Measurements from ENCODE around the gene CENPT.
"Not testable (repeated sequence)": the region's sequence is repeated elsewhere in the genome, so short reads cannot be mapped to it uniquely, and the experiment has no call there.

Gene CENPT

DNA sequence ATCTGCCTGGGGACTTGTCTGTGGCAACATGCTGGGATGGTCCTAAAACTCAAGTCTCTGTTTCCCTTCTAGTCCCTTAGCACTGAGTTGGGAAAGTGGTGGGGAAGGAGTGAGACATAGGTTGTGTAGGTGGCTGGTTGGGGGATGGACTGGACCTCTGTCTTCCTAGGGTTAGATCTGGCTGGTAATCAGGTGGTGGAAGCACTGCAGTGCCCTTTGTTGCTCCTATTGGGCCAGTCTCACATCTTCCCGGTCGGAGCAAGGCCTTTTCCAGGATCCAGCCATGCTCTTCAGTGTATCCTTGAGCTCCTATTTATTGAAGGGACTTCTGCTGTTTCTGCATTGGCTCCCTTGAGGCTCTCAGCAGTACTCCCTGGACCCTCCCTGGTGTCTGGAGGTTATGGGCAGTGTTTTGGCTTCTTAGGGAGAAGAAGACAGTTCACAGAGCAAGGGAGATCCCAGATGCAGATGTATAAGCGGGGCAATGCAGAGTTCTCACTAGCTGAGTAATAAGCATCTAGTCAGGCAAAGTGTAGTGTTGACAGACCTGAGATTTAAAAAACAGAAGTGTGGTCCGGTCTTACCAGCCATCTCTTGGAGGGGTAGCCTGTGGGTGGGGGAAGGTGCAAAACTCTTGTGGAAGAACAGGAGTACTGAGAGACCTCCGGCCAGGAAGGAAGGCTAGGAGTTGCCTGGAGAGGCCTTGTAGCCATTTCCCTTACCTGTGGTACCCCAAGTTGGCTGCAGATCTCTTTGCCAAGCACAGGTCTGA, 2.0 kb downstream of the CENPT start:
- DNase-seq, result no peak

DNA sequence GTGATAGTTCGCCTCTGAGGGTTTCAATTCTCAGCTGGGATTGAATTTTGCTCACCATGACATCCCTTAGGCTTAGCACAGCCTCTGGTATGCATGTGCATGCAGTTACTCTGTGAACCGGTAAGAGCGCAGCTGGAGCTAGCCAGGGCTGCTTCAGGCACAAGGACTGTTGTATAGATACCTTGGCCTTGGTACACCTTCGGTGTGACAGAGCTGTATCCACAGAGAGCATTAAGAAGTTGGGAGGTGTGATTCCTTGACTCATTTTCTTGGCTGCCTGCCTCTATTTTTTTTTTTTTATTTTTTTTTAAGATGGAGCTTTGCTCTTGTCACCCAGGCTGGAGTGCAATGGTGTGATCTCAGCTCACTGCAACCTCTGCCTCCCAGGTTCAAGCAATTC, 3.0 kb downstream of the CENPT start:
- no peak for DNase-seq

DNA sequence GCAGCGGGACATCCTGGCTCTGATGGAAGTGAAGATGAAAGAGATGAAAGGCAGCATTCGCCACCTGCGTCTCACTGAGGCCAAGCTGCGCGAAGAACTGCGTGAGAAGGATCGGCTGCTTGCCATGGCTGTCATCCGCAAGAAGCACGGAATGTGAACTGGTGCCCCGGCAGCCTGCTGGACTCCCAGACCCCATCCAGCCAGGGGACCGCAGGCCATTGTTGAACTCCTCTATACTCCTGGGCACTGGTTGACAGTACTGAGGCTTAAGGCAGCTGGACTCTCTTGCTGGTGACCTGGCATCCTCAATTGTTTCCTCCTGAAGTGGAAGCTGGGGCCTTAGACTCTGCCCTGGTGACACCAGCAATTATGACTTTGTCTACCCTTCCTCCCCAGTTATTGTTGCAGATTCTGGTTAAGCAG, 4.1 kb downstream of the CENPT start:
- DNase-seq, result no peak

DNA sequence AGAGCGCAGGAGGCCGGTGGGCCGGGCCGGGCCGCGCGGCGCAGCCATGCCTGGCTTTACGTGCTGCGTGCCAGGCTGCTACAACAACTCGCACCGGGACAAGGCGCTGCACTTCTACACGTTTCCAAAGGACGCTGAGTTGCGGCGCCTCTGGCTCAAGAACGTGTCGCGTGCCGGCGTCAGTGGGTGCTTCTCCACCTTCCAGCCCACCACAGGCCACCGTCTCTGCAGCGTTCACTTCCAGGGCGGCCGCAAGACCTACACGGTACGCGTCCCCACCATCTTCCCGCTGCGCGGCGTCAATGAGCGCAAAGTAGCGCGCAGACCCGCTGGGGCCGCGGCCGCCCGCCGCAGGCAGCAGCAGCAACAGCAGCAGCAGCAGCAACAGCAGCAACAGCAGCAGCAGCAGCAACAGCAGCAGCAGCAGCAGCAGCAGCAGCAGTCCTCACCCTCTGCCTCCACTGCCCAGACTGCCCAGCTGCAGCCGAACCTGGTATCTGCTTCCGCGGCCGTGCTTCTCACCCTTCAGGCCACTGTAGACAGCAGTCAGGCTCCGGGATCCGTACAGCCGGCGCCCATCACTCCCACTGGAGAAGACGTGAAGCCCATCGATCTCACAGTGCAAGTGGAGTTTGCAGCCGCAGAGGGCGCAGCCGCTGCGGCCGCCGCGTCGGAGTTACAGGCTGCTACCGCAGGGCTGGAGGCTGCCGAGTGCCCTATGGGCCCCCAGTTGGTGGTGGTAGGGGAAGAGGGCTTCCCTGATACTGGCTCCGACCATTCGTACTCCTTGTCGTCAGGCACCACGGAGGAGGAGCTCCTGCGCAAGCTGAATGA, 4.8 kb downstream of the CENPT start:
- peak; percentile 41 for DNase-seq

DNA sequence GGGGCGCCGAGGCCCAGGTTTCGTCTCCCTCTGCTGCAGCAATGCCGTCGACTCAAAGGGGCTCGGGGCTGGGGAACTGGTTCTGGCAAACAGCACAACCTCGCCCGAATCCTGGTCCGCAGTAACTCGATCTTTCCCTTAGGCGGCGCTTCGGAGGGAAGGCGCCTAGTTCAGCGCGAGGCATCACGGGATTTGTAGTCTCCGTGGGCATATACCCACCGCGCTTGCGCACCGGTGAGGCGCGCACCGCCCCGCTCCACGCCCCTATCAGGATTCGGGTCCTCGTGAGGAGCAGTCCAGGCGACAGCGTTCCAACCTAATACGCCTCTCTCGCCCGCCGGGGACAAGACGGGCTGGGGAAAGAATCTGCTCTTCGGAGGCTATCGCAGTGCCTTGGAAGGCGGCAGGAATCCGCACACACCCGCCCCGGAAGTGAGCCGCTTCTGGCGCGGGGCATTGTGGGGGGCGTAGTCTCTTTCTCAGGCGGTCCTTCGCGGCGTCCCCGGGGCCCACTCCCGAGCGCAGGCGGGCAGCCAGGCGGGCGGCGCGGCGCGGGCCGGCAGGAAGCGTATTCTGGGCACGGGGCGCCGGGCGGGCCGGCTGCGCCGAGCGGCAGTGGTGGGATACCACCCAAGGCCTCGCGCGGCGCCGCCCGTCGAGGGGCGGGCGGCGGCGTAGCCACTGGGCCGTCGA, 5.5 kb downstream of the CENPT start, which contains the start of gene THAP11:
Gene THAP11, plus strand, starts transcription at position 505 of the 693 bp plus-strand sequence. CDS start 235 bp downstream, outside the sequence.
- peak; percentile 95 for DNase-seq

DNA sequence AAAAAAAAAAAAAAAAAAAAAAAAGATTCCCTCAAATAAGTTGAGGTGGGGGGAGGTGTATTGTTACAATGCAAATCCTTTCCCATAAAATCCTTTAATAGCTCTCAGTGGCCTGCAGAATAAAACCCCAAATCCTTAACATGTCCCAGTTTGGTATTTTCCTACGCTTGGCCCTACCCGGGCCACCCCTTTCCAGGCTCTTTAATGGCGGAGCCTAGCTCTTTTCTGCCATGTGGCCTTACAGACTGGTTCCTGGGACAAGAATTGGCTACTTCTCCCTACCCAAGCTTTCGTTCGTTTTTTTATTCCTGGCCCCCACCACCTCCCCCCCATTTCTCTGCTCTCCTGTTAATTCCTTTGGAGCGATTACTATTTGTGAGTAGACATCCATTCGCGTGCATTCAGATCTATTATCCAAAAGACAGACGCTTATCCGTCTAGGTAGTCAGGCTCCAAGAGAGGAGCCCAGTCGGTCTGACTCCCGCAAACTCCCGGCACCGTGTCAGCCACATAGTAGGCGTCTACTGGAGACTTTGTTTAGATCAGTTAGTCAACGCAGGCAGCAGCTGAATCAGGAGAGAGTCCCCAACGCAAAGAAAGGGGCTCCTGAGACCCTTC, 6.2 kb downstream of the CENPT start:
- DNase-seq, result no peak

DNA sequence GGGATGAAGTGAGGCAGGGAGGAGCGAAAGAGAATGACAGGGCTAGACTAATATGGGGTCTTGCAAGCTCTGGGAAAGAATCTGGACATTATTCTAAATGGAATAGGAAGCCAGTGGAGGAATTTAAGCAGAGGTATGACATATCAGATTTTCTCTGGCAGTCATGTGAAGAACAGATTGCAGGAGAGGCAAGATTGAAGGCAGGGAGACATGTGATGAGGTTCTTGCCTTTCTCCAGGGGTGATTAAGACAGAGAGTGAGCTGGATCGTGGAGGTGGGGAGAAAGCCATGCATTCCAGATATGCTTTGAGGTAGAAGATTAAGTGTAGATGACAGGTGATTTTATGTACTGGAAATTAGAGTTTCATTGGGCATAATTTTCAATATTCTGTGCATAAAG, 9.7 kb downstream of the CENPT start:
- DNase-seq, result no peak

DNA sequence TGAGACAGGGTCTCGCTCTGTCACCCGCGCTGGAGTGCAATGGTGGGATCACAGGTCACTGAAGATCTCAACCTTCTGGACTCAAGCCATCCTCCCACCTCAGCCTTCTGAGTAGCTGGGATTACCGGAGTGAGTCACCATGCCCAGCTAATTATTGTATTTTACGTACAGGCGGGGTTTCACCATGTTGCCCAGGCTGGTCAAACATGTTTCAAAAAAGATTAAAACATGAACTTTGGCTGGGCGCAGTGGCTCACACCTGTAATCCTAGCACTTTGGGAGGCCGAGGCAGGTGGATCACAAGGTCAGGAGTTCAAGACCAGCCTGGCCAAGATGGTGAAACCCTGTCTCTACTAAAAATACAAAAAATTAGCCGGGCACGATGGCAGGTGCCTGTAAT, 10.3 kb downstream of the CENPT start:
- not testable (repeated sequence) for DNase-seq

DNA sequence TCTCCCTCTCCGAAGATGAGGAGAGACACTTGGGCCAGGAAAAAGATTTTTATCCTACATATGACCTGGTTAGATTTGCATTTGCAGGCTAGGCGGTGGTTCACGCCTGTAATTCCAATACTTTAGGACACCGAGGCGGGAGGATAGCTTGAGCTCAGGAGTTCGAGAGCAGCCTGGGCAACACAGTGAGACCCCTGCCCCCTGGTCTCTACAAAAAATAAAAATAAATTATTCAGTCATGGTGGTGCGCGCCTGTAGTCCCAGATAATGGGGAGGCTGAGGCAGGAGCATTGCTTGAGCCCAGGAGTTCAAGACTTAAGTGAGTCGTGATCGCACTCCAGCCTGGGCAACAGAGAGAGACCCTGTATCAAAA, 13.3 kb downstream of the CENPT start:
- no peak for DNase-seq

DNA sequence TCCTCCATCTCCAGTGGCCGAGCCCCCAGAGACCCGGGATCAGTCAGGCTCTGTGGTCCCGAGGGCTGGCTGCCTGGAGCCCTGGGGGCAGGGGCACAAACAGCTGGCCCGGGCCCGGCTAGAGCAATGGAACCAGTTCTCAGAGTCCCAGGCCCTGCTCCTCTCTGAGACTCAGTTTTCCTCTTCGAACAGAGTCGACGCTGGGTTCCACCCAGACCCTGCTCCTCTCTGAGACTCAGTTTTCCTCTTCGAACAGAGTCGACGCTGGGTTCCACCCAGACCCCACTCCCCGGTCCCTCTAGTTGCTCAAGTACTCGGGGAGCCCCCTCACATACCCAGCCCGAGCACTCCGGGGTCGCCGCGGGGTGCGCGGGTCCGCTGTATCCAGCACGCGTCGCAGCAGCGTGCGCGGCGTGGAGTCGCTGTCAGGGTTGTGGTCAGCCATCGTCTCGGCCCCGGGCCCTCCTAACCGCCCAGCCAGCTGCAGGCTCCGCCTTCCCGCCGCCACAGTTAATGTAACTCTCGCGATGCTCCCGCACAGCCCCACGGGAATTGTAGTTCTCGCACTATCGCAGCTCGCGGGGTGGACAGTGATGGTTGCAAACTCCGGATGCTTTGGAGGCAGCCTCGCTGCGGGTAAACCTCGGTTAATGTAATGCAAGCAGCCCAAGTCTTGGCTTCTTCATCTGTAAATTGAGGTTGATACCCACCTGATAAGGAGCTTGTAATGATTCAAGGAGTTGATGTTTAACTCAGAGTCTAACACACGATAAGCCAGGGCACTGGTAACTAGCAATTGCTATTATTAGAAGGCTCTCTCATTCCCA, 13.9 kb downstream of the CENPT start:
- peak; percentile 88 for DNase-seq

DNA sequence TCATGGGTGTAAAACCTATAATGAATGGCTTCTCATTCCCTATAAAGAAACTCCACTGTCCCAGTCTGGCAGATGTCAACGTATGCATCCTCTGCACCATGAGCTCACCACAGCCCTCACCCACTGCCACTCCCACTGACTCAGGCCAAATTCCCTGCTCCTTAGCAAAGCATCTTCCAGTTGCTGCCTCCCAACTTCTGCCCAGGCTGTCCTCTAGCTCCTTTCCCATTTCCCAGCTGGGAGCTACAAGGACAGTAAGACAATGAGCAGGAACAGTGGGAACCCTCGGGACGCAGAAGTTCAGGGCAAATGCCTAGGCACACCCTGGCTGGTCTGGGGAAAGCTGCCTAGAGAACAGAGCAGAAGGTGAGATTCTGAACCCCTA, 14.5 kb downstream of the CENPT start:
- DNase-seq, result no peak

DNA sequence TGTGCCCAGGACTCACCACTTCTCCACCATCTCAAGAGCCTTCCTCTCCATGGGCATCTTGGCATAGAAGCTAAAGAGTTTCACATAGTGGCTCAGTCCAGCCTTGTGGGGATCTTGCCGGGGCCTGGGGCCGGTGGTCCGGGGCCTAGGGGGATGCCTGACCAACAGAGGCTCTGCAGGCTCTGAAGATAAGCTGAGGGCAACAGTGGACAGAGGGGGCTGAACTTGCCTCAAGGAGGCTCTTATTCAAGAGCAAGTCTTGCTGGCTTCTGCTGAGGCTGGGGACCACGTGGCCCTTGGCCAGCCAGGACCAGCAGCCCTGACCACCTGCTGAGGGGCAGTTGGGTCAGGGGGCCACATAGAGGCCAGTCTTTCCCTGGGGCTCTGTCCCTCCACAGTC, 18.8 kb downstream of the CENPT start:
- DNase-seq, result no peak

DNA sequence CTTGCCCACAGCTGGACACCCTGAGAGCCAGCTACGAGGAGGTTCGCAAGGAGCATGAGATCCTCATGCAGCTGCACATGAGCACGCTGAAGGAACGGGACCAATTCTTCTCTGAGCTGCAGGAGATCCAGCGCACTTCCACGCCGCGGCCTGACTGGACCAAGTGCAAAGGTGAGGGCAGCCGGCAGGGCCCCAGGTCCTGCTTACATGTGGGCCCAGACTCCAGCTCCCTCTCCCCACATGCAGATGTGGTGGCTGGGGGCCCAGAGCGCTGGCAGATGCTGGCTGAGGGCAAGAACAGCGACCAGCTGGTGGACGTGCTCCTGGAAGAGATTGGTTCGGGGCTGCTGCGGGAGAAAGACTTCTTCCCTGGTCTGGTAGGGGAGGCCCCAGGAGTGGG, 21.6 kb downstream of the CENPT start:
- no peak for DNase-seq

DNA sequence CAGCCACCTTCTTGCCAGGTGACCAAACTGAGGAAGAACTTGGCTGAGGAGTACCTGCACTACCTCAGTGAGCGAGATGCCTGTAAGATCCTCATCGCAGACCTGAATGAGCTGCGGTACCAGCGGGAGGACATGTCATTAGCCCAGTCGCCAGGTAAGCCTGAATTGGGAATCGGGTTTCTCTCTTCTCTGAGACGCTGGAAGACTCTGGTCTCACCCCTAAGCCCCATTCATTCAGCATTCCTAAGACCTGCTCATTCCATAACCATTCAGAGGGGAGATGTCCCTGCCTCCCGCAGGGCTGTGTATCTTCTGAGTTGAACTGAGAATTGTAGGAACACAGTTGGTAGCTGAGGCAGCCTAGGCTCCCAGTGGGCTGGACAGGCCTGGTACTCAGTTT, 22.4 kb downstream of the CENPT start:
- DNase-seq, result no peak

DNA sequence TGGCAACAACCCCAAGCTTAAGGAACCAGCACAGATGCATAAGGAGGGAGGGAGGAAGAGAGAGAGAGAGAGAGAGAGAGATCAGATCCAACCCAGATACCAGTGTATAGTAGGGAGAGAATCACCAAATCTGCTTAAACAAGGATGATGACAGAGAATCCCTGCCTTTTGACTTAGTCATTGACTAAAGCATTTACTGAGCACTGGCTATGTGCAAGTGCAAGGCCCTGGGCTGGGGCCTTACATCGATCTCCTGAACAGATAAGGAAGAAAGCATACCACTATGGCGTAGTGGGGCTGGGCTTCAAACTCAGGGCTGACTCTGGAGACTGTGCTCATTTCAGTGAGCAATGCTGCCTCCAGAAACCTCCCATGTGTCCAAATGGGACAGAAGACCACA, 25.0 kb downstream of the CENPT start:
- no peak for DNase-seq

DNA sequence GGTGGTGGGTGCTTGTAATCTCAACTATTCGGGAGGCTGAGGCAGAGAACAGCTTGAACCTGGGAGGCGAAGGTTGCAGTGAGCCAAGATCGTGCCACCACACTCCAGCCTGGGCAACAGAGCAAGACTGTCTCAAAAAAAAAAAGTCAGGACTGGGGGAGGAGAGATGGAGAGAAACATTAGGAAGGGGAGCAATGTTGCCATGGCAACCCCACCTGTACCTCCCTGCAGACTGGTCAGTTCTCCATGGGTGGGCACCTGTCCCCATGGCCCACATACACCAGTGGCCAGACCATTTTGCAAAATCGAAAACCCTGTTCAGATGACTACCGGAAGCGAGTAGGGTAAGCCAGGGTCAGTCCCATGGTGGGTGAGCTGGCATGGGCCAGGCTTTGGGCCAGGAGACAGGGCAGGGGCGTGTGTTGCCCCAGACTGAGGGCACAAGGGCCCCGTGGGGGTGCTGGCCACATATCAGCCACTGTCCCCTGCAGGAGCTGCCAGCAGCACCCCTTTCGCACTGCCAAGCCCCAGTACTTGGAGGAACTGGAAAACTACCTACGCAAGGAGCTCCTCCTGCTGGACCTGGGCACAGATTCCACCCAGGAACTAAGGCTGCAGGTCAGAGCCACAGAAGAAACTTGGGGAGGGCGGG, 26.8 kb downstream of the CENPT start:
- no peak for DNase-seq

DNA sequence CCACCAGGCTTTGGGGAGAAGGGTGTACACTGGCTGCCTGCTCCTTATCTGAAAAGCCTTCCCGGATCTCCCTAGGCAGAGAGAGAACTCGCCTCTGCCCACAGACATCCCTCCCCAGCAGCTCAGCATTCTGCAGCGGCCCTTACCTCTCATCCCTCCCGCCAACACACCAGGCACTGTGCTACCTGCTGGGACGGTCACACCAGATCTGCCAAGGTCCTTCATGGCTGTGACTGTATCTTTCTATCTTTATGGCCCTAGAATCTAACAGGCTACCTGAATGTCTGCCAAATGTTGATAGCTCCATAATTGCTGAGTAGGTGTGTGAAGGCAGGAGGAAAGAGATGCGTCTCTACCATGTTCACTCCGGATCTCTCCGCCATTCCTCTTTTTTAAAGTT, 32.9 kb downstream of the CENPT start:
- no peak for DNase-seq

DNA sequence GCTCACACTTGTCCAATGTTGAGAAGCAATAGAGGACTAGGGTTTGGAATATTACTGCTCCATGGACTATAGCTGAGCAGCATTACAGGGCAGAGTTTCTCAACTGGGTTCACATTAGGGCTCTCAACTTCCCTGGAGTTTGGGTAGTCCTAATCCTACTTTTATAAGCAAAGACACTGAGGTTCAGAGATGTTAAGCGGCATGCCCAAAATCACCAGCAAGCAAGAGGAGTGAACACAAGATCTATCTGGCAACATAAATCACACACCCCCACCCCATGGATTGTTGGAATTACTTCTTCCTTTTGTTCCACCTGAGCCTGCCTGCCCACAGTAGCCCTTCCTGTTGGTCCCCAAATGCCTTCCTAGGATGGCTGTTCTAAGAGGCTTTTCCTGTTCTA, 35.6 kb downstream of the CENPT start:
- DNase-seq, result no peak

DNA sequence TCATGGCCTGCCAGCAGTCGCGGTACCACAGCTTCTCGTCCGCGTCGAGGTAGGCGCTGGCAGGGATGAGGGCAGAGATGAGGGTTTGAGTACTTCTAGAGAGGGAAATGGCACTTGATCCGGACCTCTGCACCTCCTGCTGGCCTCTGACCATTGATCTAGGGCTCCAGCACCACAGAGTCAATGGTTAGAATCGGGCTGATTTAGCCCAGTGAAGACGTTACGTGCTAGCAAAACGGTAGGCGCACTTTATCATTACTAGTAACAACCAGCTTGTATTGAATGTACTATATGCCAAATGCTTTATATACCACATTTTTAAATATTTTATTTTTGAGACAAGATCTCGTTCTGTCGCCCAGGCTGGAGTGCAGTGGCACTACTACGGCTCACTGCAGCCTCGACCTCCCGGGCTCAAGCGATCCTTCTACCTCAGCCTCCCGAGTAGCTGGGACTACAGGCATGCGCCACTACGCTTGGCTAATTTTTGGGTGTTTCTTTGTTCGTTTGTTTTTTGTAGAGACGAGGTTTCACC, 40.3 kb downstream of the CENPT start:
- DNase-seq, result no peak

DNA sequence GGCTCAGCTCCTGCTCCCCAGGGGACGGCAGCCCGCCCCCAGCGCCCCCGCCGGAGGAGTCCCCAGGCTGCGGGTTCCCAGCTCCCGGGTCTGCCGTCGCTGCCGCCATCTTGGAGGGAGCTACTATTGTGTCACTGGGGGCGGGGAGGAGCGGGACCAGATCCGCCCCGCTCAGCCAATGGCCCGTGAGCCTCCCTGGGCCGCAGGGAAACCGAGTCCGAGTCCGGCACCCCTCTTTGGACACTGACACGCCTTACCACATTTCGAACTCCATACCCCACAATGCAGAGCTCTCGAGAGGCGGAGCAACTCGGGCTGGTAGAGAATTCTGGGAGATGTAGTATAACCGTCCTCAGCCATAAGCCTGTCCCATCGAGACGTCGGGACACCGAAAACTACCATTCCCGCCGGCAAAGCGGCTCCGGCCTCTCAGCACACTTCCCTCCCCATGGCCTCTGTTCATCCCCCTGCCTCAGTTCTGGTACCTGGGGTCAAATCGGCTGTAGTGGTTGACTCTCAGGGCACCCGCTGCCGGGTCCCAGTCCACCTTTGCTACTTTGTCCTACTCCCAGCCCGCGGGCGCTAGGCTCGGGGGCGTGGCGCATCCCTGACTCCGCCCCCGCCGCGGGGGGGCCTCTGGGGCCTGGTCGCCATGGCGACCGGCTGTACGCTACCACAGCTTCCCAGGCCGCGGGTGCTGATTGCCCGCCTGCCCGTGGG, 40.9 kb downstream of the CENPT start, which contains the start of the genes RANBP10 and TSNAXIP1:
Gene RANBP10, minus strand, starts transcription at position 133 of the 720 bp plus-strand sequence. Its CDS starts 24 bp downstream, at position 109.
Gene TSNAXIP1, plus strand, starts transcription at position 462 of the 720 bp plus-strand sequence. CDS start 261 bp downstream, outside the sequence.
- peak; percentile 98 for DNase-seq

All from KG1 (cell line).